Caco-2 (cell line): Measurements from ENCODE around the gene ST3GAL5. TPM values are rescaled to one million over a fixed set of nuclear protein-coding genes. Genes with fewer than 3 reads are reported as not detected.
A peak's percentile ranks its signal among the peaks of the same experiment; 100 is the strongest.

Experiments
- BruUV-seq: library from RNA; stranded (reverse); fragments of 400-500 nt; replicated peaks from 2 replicates; lab custom pipeline; 2021; lab: Mats Ljungman, UMichigan
- CTCF ChIA-PET: fragments of 300-600 bp; sonication (Branson Sonifier 250); formaldehyde crosslinking; loops from one replicate; lab custom pipeline; 2022; ENCODE audit warnings: antibody characterized with exemption; lab: Charles Lee
- POLR2A ChIA-PET: fragments of 300-600 bp; sonication (Branson Sonifier 250); formaldehyde crosslinking; loops from one replicate; lab custom pipeline; 2022; ENCODE audit warnings: antibody characterized with exemption; lab: Charles Lee
- DNase-seq, 2 experiments: peaks; one replicate each; pipeline versions ENCODE4 v3.0.0 to v3.0.0-alpha.2; 2020 to 2022
- H3K27me3 ChIP-seq: replicated peaks from 2 replicates; pipeline ENCODE4 v1.6.0; 2011; ENCODE audit warnings: low read length; ENCODE audit not compliant: control insufficient read depth, insufficient read depth
- H3K36me3 ChIP-seq: 2 replicates; pipeline ENCODE4 v1.5.1; 2011; ENCODE audit warnings: low read length; ENCODE audit not compliant: control insufficient read depth, insufficient read depth
- H3K4me1 ChIP-seq: fragments of 250-450 bp; sonication (Bioruptor Pico); 2 replicates; pipeline ENCODE4 v1.5.1; 2020; ENCODE audit warnings: mild to moderate bottlenecking
- H3K4me3 ChIP-seq: 2 replicates; pipeline ENCODE4 v1.5.1; 2011; ENCODE audit warnings: low read depth, mild to moderate bottlenecking, control low read depth, low read length
- H3K9me3 ChIP-seq: fragments of 250-450 bp; sonication (Bioruptor Pico); 2 replicates; pipeline ENCODE4 v1.5.1; 2020; ENCODE audit warnings: mild to moderate bottlenecking, moderate library complexity
- H3K27ac Mint-ChIP-seq: one replicate; pipeline ENCODE4 v1.8.0; 2022; ENCODE audit warnings: mixed read lengths; ENCODE audit not compliant: unreplicated experiment
- H3K27me3 Mint-ChIP-seq: one replicate; pipeline ENCODE4 v1.8.0; 2022; ENCODE audit warnings: mixed read lengths; ENCODE audit not compliant: insufficient read depth, unreplicated experiment
- H3K36me3 Mint-ChIP-seq: one replicate; pipeline ENCODE4 v1.8.0; 2022; ENCODE audit warnings: mild to moderate bottlenecking, mixed read lengths; ENCODE audit not compliant: insufficient read depth, unreplicated experiment
- H3K4me1 Mint-ChIP-seq: one replicate; pipeline ENCODE4 v1.8.0; 2022; ENCODE audit warnings: low read depth, mixed read lengths; ENCODE audit not compliant: unreplicated experiment
- H3K4me3 Mint-ChIP-seq: one replicate; pipeline ENCODE4 v1.8.0; 2022; ENCODE audit warnings: mild to moderate bottlenecking, moderate library complexity, mixed read lengths; ENCODE audit not compliant: unreplicated experiment
- H3K9me3 Mint-ChIP-seq: one replicate; pipeline ENCODE4 v1.8.0; 2022; ENCODE audit warnings: mixed read lengths; ENCODE audit not compliant: unreplicated experiment
- intact Hi-C: fragments of 100-400 bp; cut with micrococcal nuclease; formaldehyde crosslinking; loops from one replicate; pipeline ENCODE4 v1.10.0; 2022; ENCODE audit not compliant: unreplicated experiment
- total RNA-seq: library from RNA; stranded (reverse); gene quantifications from 2 replicates; pipeline ENCODE4 v1.2.3, GENCODE V29; 2022
- TF ChIP-seq, protein P1 (sequence below), 2 experiments: fragments of 200-600 bp in 1 of 2; IDR thresholded peaks; 1 replicate in 1 of 2; 2 replicates in 1 of 2; pipeline versions ENCODE4 v1.5.1 to v1.8.0; 2011 to 2022; ENCODE audit warnings: antibody characterized with exemption in 1 of 2, control low read depth in 1 of 2, inconsistent platforms in 1 of 2, low read depth in 1 of 2, low read length in 1 of 2, mild to moderate bottlenecking in 1 of 2, moderate library complexity in 1 of 2; ENCODE audit not compliant: insufficient read depth in 1 of 2, severe bottlenecking in 1 of 2, unreplicated experiment in 1 of 2

ST3GAL5 gene
- total RNA-seq, 1 experiment from 2014 or later, result 3.4 TPM

DNA sequence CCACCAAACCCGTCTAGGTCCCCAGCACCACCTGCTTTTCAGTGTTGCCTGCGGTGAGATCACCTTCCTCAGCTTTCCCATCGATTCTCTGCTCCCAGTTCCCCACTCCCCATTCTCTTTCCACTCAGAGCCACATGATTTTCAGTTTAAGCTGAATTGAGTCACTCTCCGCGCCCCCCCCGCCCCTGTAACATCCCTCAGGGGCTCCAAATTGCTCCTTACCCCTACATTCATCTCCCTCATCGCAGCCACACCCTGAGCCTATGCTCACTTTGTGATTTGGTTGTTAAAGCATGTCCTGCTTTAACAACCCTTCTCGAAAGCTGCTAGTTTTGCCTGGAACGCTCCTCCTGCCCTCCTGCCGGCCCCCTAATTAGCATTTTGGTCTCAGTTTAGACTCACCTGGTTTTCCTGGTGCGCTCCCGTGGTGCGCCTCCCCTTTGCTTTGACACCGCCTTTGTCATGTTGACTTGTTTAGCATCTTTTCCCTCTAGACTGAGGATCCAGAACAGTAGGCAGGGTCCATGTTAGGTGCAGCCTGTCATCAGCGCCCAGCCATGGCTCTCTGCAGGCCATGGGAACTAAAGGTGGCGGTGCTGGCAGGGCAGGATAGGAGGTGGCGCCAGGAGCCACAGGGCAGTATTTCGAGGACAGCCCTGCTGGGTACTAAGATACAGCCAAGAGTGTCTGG is 60.8 kb downstream of the ST3GAL5 start:
- TF ChIP-seq, protein P1, sequence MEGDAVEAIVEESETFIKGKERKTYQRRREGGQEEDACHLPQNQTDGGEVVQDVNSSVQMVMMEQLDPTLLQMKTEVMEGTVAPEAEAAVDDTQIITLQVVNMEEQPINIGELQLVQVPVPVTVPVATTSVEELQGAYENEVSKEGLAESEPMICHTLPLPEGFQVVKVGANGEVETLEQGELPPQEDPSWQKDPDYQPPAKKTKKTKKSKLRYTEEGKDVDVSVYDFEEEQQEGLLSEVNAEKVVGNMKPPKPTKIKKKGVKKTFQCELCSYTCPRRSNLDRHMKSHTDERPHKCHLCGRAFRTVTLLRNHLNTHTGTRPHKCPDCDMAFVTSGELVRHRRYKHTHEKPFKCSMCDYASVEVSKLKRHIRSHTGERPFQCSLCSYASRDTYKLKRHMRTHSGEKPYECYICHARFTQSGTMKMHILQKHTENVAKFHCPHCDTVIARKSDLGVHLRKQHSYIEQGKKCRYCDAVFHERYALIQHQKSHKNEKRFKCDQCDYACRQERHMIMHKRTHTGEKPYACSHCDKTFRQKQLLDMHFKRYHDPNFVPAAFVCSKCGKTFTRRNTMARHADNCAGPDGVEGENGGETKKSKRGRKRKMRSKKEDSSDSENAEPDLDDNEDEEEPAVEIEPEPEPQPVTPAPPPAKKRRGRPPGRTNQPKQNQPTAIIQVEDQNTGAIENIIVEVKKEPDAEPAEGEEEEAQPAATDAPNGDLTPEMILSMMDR (IDR thresholded peaks at IDR 0.05; ENCODE audit: insufficient read depth in 1 of 2, low read depth in 1 of 2, low read length in 1 of 2, severe bottlenecking in 1 of 2, unreplicated experiment in 1 of 2), result no peak
- intact Hi-C loops, result loop anchor here (1.0 to 5.0 kb wide), 4 partner anchors 61 to 329 kb away; no protein-coding TSS in a partner anchor

DNA sequence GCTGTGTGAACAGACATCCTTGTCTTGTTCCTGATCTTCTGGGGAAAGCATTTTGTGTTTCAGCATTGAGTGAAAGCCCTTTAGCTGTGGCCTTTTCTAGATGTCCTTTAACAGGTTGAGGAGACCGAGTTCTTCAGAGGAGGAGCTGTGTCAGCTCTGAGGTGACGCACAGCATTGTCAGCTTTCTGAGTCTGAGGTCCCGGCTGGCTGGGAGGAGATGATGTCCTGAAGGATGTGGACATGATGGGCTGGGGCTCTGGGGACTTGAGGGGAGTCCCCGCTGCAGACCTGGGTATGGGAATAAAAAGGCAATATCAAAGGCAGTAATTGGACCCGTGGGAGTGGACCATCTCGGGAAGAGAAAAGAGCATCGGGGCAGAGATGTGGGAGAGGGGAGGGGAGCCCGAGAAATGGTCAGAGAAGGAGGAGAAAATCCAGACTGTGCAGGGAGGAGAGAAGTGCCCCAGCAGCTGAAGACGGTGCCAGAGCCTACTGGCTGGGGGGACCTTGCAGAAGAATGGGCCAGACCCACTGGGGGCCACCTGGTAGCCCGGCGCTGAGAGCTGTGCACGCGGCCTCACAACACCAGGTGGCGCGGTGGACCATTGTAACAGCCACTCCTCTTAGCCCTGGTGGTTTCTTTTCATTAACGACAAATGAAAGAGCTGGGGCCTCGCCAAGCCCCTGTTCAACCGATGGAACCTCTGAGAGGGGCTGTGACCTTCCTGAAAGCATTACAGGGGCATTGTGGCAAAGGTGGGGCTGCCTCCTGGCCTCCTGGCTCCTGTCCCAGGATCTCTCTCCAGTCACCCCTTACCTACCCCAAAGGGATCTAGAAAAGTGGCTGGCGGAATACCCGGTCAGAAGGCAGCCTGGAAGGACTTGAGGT is 61.6 kb downstream of the ST3GAL5 start:
- Histone ChIP-seq H3K27me3 (no peaks in the 10 kb centered on the region), H3K4me1 (no peaks in the 10 kb centered on the region), H3K9me3 (no peaks in the 10 kb centered on the region), H3K4me3 (no peak overlapping the region), H3K36me3 (no peaks in the 10 kb centered on the region)
- Mint-ChIP-seq H3K27me3 (peaks cover 3% of the 10 kb centered on the region), H3K4me1 (peaks cover 5% of the 10 kb centered on the region), H3K27ac (no peak overlapping the region), H3K4me3 (peak overlapping the region; percentile 3), H3K36me3 (no peaks in the 10 kb centered on the region), H3K9me3 (no peaks in the 10 kb centered on the region)
- POLR2A ChIA-PET, result no interaction called here
- BruUV-seq, result no TSS peak
- TF ChIP-seq, protein P1 (IDR thresholded peaks at IDR 0.05; ENCODE audit: insufficient read depth in 1 of 2, low read depth in 1 of 2, low read length in 1 of 2, severe bottlenecking in 1 of 2, unreplicated experiment in 1 of 2), result peak; percentile 87 to 91
- intact Hi-C loops, result loop anchor here (1.0 to 5.0 kb wide), 4 partner anchors 62 to 330 kb away; no protein-coding TSS in a partner anchor
- DNase-seq, result peak; percentile 64 to 82
- CTCF ChIA-PET, result interaction anchor here (0.5 to 2.0 kb wide), 37 partner anchors 8 to 292 kb away, joined by 3 to 31 read pairs (median 4); partner anchors contain the start of genes POLR1A, PTCD3 and ST3GAL5

More for the DNA sequence above, 60.8 kb downstream of the ST3GAL5 start:
- BruUV-seq, result no TSS peak
- Mint-ChIP-seq H3K36me3 (no peaks in the 10 kb centered on the region), H3K27ac (no peak overlapping the region), H3K4me1 (peaks cover 5% of the 10 kb centered on the region), H3K4me3 (no peak overlapping the region), H3K27me3 (no peaks in the 10 kb centered on the region), H3K9me3 (no peaks in the 10 kb centered on the region)
- POLR2A ChIA-PET, result no interaction called here
- DNase-seq, result no peak
- Histone ChIP-seq H3K4me1 (no peaks in the 10 kb centered on the region), H3K4me3 (no peak overlapping the region), H3K36me3 (no peaks in the 10 kb centered on the region), H3K9me3 (no peaks in the 10 kb centered on the region), H3K27me3 (no peaks in the 10 kb centered on the region)
- CTCF ChIA-PET, result interaction anchor here (0.5 to 2.0 kb wide), 36 partner anchors 9 to 291 kb away, joined by 3 to 31 read pairs (median 4); partner anchors contain the start of genes POLR1A, PTCD3 and ST3GAL5

GRCh38 chr2:85823951-85824350 is 64.8 kb downstream of the ST3GAL5 start:
- Mint-ChIP-seq H3K4me3 (no peak overlapping the region), H3K4me1 (peaks cover 5% of the 10 kb centered on the region), H3K36me3 (no peaks in the 10 kb centered on the region), H3K27me3 (peaks cover 9% of the 10 kb centered on the region), H3K9me3 (no peaks in the 10 kb centered on the region), H3K27ac (no peak overlapping the region)
- ChIA-PET CTCF (no interaction called here), POLR2A (no interaction called here)
- no TSS peak for BruUV-seq
- H3K4me1 ChIP-seq, result no peaks in the 10 kb centered on the region
- intact Hi-C loops, result no loop called here
- TF ChIP-seq, protein P1 (IDR thresholded peaks at IDR 0.05; ENCODE audit: insufficient read depth in 1 of 2, low read depth in 1 of 2, low read length in 1 of 2, severe bottlenecking in 1 of 2, unreplicated experiment in 1 of 2), result no peak
- H3K27me3 ChIP-seq, result 0 out of 2 replicates have a peak, but pooled peaks cover 2% of the 10 kb centered on the region
- H3K4me3 ChIP-seq, result no peak overlapping the region
- H3K9me3 ChIP-seq, result no peaks in the 10 kb centered on the region
- no peak for DNase-seq
- no peaks in the 10 kb centered on the region for H3K36me3 ChIP-seq
